ENCODE measurements around the gene CYP26A1. TPM values are rescaled to one million over a fixed set of nuclear protein-coding genes. Genes with fewer than 3 reads are reported as not detected.

Gene CYP26A1, protein sequence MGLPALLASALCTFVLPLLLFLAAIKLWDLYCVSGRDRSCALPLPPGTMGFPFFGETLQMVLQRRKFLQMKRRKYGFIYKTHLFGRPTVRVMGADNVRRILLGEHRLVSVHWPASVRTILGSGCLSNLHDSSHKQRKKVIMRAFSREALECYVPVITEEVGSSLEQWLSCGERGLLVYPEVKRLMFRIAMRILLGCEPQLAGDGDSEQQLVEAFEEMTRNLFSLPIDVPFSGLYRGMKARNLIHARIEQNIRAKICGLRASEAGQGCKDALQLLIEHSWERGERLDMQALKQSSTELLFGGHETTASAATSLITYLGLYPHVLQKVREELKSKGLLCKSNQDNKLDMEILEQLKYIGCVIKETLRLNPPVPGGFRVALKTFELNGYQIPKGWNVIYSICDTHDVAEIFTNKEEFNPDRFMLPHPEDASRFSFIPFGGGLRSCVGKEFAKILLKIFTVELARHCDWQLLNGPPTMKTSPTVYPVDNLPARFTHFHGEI
- total RNA-seq: 0.40 and 0.72 TPM in 2 replicates

DNA sequence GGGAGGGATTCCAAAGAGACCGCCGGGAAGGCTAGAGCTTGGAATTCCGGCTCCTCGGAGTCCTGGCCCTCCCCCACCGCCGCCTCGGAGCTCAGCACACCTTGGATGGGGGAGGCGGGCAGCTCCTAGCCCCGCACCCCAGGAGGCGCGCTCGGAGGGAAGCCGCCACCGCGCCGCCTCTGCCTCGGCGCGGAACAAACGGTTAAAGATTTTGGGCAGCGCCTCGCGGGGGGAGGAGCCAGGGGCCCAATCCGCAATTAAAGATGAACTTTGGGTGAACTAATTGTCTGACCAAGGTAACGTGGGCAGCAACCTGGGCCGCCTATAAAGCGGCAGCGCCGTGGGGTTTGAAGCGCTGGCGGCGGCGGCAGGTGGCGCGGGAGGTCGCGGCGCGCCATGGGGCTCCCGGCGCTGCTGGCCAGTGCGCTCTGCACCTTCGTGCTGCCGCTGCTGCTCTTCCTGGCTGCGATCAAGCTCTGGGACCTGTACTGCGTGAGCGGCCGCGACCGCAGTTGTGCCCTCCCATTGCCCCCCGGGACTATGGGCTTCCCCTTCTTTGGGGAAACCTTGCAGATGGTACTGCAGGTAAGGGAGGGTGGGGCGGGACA lies at the start of gene CYP26A1:
TSS of gene CYP26A1 (plus strand) at position 355 of the 608 bp plus-strand sequence. CDS start at position 397, 42 bp downstream.

GRCh38 chr10:93059975-93060886 lies 13.5 kb upstream of the CYP26A1 start, which contains the start of gene CYP26C1:
Gene CYP26C1, plus strand, starts transcription at chr10:93060798. Its CDS starts 466 bp downstream, at chr10:93061264.

Other genes with a start within 250 kb of the CYP26A1 start
- 109 and 189 TPM in 2 replicates for gene EXOC6, start 225.4 kb upstream of the CYP26A1 start, total RNA-seq
- 0.80 and 1.0 TPM in 2 replicates for gene CYP26C1, start 13.1 kb upstream of the CYP26A1 start, total RNA-seq

All from thoracic aorta endothelial cell (primary cell).